CD4-positive, alpha-beta T cell (primary cell): ENCODE measurements around the gene MXD1. TPM values are rescaled to one million over a fixed set of nuclear protein-coding genes. Genes with fewer than 3 reads are reported as not detected.

Experiments used
- ATAC-seq: fragments of 200-7000 bp; cut with Tn5 transposase; one replicate; pipeline ENCODE4 v1.10.0; 2022; ENCODE audit warnings: mild to moderate bottlenecking; ENCODE audit not compliant: poor library complexity
- CTCF ChIA-PET: fragments of 350-600 bp; sonication (Branson Sonifier 250); formaldehyde crosslinking; loops from one replicate; lab custom pipeline; 2021; ENCODE audit warnings: antibody characterized with exemption, inconsistent platforms; lab: Charles Lee
- POLR2A ChIA-PET: fragments of 350-600 bp; sonication (Branson Sonifier 250); formaldehyde crosslinking; loops from one replicate; lab custom pipeline; 2021; ENCODE audit warnings: antibody characterized with exemption, inconsistent platforms; lab: Charles Lee
- DNase-seq, 14 experiments: peaks; one replicate each; pipeline ENCODE4 v3.0.0-alpha.2; 2013 to 2020; ENCODE audit warnings: mixed read lengths in 2 of 14
- H3K27ac ChIP-seq, 2 donors: one replicate each; pipeline versions ENCODE4 v1.5.1 to v1.7.0; 2013; ENCODE audit warnings: low read length in 2 of 2, low read depth in 1 of 2, mild to moderate bottlenecking in 1 of 2
- H3K27me3 ChIP-seq, 2 experiments: 1 replicate in 1 of 2; 2 replicates in 1 of 2; pipeline versions ENCODE4 v1.6.1 to v1.7.0; 2013; ENCODE audit warnings: low read length in 2 of 2, control low read depth in 1 of 2, mild to moderate bottlenecking in 1 of 2, moderate library complexity in 1 of 2; ENCODE audit not compliant: insufficient read depth in 2 of 2, control insufficient read depth in 1 of 2
- H3K36me3 ChIP-seq: one replicate; pipeline ENCODE4 v1.6.1; 2013; ENCODE audit warnings: low read length, control low read depth; ENCODE audit not compliant: insufficient read depth
- H3K4me1 ChIP-seq: one replicate; pipeline ENCODE4 v1.6.1; 2013; ENCODE audit warnings: low read length, control low read depth; ENCODE audit not compliant: insufficient read depth
- H3K4me3 ChIP-seq: one replicate; pipeline ENCODE4 v1.5.1; 2013; ENCODE audit warnings: mild to moderate bottlenecking, low read length, moderate library complexity
- H3K9me3 ChIP-seq, 2 experiments: 1 replicate in 1 of 2; 2 replicates in 1 of 2; pipeline versions ENCODE4 v1.6.1 to v1.7.0; 2013; ENCODE audit warnings: low read length in 2 of 2, mild to moderate bottlenecking in 2 of 2, control low read depth in 1 of 2, moderate library complexity in 1 of 2; ENCODE audit not compliant: control insufficient read depth in 1 of 2, insufficient read depth in 1 of 2
- H3K27ac Mint-ChIP-seq: one replicate; pipeline ENCODE4 v1.8.0; 2020; ENCODE audit warnings: mixed read lengths
- H3K27me3 Mint-ChIP-seq: one replicate; pipeline ENCODE4 v1.8.0; 2021; ENCODE audit warnings: mixed read lengths
- H3K36me3 Mint-ChIP-seq: one replicate; pipeline ENCODE4 v1.8.0; 2021; ENCODE audit warnings: low read depth, mixed read lengths
- H3K4me1 Mint-ChIP-seq: one replicate; pipeline ENCODE4 v1.8.0; 2021; ENCODE audit warnings: low read depth, mixed read lengths
- H3K4me3 Mint-ChIP-seq: one replicate; pipeline ENCODE4 v1.8.0; 2020; ENCODE audit warnings: mild to moderate bottlenecking, mixed read lengths
- H3K9me3 Mint-ChIP-seq: one replicate; pipeline ENCODE4 v1.8.0; 2020; ENCODE audit warnings: mixed read lengths
- CTCF ChIP-seq: fragments of 200-600 bp; IDR thresholded peaks from one replicate; pipeline ENCODE4 v1.8.0; 2022; ENCODE audit warnings: antibody characterized with exemption, mild to moderate bottlenecking
- intact Hi-C, 2 experiments: fragments of 100-400 bp; cut with DNase I in 1 of 2; cut with micrococcal nuclease in 1 of 2; formaldehyde crosslinking; loops; one replicate each; pipeline versions ENCODE4 v1.15.1 to v1.9.0; 2023 to 2025; cut with DNase I, micrococcal nuclease
- total RNA-seq, 174 experiments: library from RNA in 2 of 174; stranded (reverse) in 2 of 174; gene quantifications; one replicate each; pipeline ENCODE4 v1.2.3 and lab custom pipeline; 2021 to 2026

Gene MXD1
- total RNA-seq, 2 experiments from 2014 or later, result 43.5 to 45.3 TPM

- no peaks in the 10 kb centered on the region for H3K27me3 ChIP-seq
- H3K4me1 Mint-ChIP-seq, result peaks cover 16% of the 10 kb centered on the region
- ChIA-PET POLR2A (interaction anchor here (0.6 to 1.2 kb wide), 2 partner anchors 9 to 149 kb away, joined by 3 read pairs; no protein-coding TSS in a partner anchor), CTCF (no interaction called here)
- H3K4me3 ChIP-seq, result no peak overlapping the region
- no peaks in the 10 kb centered on the region for H3K36me3 ChIP-seq
- H3K4me3 Mint-ChIP-seq, result no peak overlapping the region
- no peaks in the 10 kb centered on the region for H3K9me3 ChIP-seq
- no peaks in the 10 kb centered on the region for H3K27me3 Mint-ChIP-seq
- peaks cover 13% of the 10 kb centered on the region for H3K4me1 ChIP-seq
- H3K9me3 Mint-ChIP-seq, result no peaks in the 10 kb centered on the region
- no peak overlapping the region for H3K27ac Mint-ChIP-seq
- no peak for TF ChIP-seq CTCF
- intact Hi-C loops, result no loop called here
- DNase-seq, result no peak
- H3K27ac ChIP-seq, result no peak overlapping the region
- no peak for ATAC-seq
- H3K36me3 Mint-ChIP-seq, result no peaks in the 10 kb centered on the region
These were observed 60.4 kb downstream of the MXD1 start for GRCh38 chr2:69975136-69975852.

DNA sequence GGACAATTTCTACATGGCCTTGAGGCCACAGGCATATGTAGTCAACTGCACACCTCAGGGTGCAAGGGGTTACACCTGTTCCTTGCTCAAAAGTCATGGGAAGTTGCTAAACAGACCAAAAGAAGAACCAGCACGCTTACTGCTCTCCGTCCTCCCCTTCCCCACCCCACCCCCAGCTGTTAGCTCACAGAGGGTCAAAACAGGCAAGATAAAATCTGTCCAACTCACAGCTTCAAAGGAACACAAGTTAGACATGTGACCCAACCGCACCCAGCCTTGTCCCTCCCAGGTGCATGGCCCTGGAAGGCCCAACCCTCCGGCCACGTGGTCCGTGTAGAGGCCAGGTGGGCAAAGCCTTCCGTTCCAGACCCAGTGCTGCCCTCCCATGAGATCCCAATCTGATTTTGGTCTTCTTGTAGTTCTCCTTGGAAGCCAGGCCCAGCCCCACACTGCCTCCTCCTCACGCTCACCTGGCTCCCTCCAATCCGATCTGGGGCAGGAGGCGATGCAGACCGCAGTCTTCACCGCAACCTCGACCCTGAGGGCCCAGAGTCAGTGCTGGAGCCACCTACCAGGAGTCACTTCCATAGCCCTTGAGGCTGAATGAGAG lies 61.0 kb downstream of the MXD1 start:
- Histone ChIP-seq H3K27me3 (no peaks in the 10 kb centered on the region), H3K4me1 (peaks cover 13% of the 10 kb centered on the region), H3K36me3 (no peaks in the 10 kb centered on the region), H3K4me3 (no peak overlapping the region), H3K27ac (no peak overlapping the region), H3K9me3 (no peaks in the 10 kb centered on the region)
- intact Hi-C loops, result no loop called here
- Mint-ChIP-seq H3K4me1 (peaks cover 16% of the 10 kb centered on the region), H3K27me3 (no peaks in the 10 kb centered on the region), H3K36me3 (no peaks in the 10 kb centered on the region), H3K27ac (no peak overlapping the region), H3K4me3 (no peak overlapping the region), H3K9me3 (no peaks in the 10 kb centered on the region)
- no peak for TF ChIP-seq CTCF
- ATAC-seq (no peak), DNase-seq (no peak)
- ChIA-PET CTCF (no interaction called here), POLR2A (interaction anchor here (0.6 to 1.2 kb wide), 2 partner anchors 8 to 148 kb away, joined by 3 read pairs; no protein-coding TSS in a partner anchor)

- POLR2A ChIA-PET, result no interaction called here
- H3K36me3 Mint-ChIP-seq, result no peaks in the 10 kb centered on the region
- H3K4me3 ChIP-seq, result no peak overlapping the region
- no peaks in the 10 kb centered on the region for H3K27me3 ChIP-seq
- no peak overlapping the region for H3K27ac ChIP-seq
- H3K9me3 ChIP-seq, result no peaks in the 10 kb centered on the region
- H3K27me3 Mint-ChIP-seq, result no peaks in the 10 kb centered on the region
- peaks cover 16% of the 10 kb centered on the region for H3K4me1 Mint-ChIP-seq
- intact Hi-C loops, result no loop called here
- H3K27ac Mint-ChIP-seq, result no peak overlapping the region
- no peaks in the 10 kb centered on the region for H3K9me3 Mint-ChIP-seq
- H3K4me3 Mint-ChIP-seq, result no peak overlapping the region
- peaks cover 13% of the 10 kb centered on the region for H3K4me1 ChIP-seq
- DNase-seq, result no peak
- H3K36me3 ChIP-seq, result no peaks in the 10 kb centered on the region
- CTCF ChIA-PET, result no interaction called here
- ATAC-seq, result peak; percentile 52
- TF ChIP-seq CTCF, result no peak
These were observed 62.3 kb downstream of the MXD1 start for GRCh38 chr2:69977186-69977585.
